ENCODE measurements around the gene SMIM5. TPM values are rescaled to one million over a fixed set of nuclear protein-coding genes. Genes with fewer than 3 reads are reported as not detected.

The SMIM5 gene
- total and polyA plus RNA-seq, 2 of the 13 experiments (the other 11 are each of a cell fraction or from before 2014, with no cell fraction given) = not detected

- Histone ChIP-seq H3K27ac (ENCODE audit: extremely low read length, insufficient read depth, low read length) (no peak overlapping the region), H3K9ac (ENCODE audit: insufficient read depth, low read depth, low read length) (no peak overlapping the region), H3K4me2 (ENCODE audit: low read depth, low read length) (no peak overlapping the region), H3K79me2 (ENCODE audit: insufficient read depth, low read length) (no peaks in the 10 kb centered on the region), H3K36me3 (replicated peaks in 1 of 2; ENCODE audit: control insufficient read depth in 1 of 2, insufficient read depth in 2 of 2, low read length in 2 of 2) (no peaks in the 10 kb centered on the region), H3K4me3 (replicated peaks in 1 of 3; ENCODE audit: insufficient read depth in 1 of 3, low read depth in 2 of 3, low read length in 3 of 3) (no peak overlapping the region), H3K4me1 (ENCODE audit: insufficient read depth, low read length) (peaks cover 14% of the 10 kb centered on the region; the same call in 1 of the 2 replicates), H3K27me3 (ENCODE audit: control insufficient read depth in 1 of 2, insufficient read depth in 2 of 2, low read length in 2 of 2) (peaks cover 2 to 11% of the 10 kb centered on the region in 2 experiments; a peak in 2 of 5 replicates), H4K20me1 (ENCODE audit: insufficient read depth, low read length) (no peaks in the 10 kb centered on the region), H3K9me3 (ENCODE audit: low read length) (no peaks in the 10 kb centered on the region), H2AFZ (ENCODE audit: low read length) (no peak overlapping the region)
- DNase-seq (ENCODE audit: low spot score) (no peak), ATAC-seq (no peak; the same call in 1 of the 3 replicates), FAIRE-seq (no peak)
- POLR2A ChIA-PET = interaction anchor here (0.8 to 3.0 kb wide), 3 partner anchors 8 to 177 kb away, joined by 3 to 40 read pairs (median 3); no protein-coding TSS in a partner anchor
- intact Hi-C loops (cut with micrococcal nuclease; ENCODE audit: unreplicated experiment) = no loop called here
- WGBS (ENCODE audit: low lambda C conversion rate) = 21% methylated on average over 9 of the region's 9 CpGs
- CTCF ChIA-PET (ENCODE audit: low intra/inter-chr PET ratio, low total read pairs) = interaction anchor here (1.1 kb wide), 1 partner anchor 14 kb away, joined by 4 read pairs; no protein-coding TSS in a partner anchor
- TF ChIP-seq ZBTB8A (CRISPR knock-in tag; IDR thresholded peaks at IDR 0.05; ENCODE audit: borderline replicate concordance, low read depth) = no peak
- no peak for TF ChIP-seq ZNF136 (CRISPR knock-in tag; IDR thresholded peaks at IDR 0.05; ENCODE audit: low read depth)
- in situ Hi-C loops (cut with HindIII; ENCODE audit: extremely low pct_ligation_motif_present, low pct_unique_long_range_greater_than_20kb) = no loop called here
- no TSS peak for BruUV-seq (replicated peaks)
These were observed 30.1 kb upstream of the SMIM5 start for GRCh38 chr17:75603123-75603522.

DNA sequence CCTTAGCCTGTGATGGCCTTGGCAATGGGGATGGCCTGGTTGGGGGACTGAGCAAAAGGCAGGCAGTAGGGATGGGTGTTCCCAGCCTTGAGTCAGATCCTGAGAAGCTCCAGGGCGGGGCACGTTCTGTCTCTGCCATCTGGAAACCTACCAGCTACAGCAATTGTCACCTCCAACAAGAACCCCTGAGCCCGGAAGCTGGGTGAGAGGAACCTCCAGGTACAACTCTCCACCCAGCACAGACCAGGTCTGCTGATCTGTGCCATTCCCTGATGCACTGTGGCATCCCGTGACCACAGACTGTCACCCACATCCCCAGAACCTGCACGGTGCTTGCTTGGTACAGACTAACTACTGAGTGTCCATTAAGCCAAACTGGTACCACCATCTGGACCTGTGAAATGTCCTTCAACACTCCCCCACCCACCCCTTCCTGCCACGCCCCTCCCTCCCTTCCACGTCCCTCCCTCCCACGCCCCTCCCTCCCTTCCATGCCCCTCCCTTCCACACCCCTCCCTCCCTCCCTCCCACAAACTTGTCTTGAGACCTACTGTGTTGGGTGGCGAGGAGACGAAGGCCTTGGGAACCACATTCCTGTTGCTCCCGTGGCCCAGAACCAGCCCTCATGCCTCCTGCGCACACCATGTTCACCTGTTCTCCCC is 29.1 kb upstream of the SMIM5 start:
- Histone ChIP-seq H4K20me1 (ENCODE audit: insufficient read depth, low read length) (no peaks in the 10 kb centered on the region), H3K4me1 (ENCODE audit: insufficient read depth, low read length) (peaks cover 16% of the 10 kb centered on the region), H3K9me3 (ENCODE audit: low read length) (no peaks in the 10 kb centered on the region), H3K4me2 (ENCODE audit: low read depth, low read length) (no peak overlapping the region), H3K4me3 (replicated peaks in 1 of 3; ENCODE audit: insufficient read depth in 1 of 3, low read depth in 2 of 3, low read length in 3 of 3) (no peak overlapping the region), H3K27ac (ENCODE audit: extremely low read length, insufficient read depth, low read length) (no peak overlapping the region), H3K9ac (ENCODE audit: insufficient read depth, low read depth, low read length) (no peak overlapping the region), H3K36me3 (replicated peaks in 1 of 2; ENCODE audit: control insufficient read depth in 1 of 2, insufficient read depth in 2 of 2, low read length in 2 of 2) (no peaks in the 10 kb centered on the region), H2AFZ (ENCODE audit: low read length) (no peak overlapping the region), H3K79me2 (ENCODE audit: insufficient read depth, low read length) (no peaks in the 10 kb centered on the region), H3K27me3 (ENCODE audit: control insufficient read depth in 1 of 2, insufficient read depth in 2 of 2, low read length in 2 of 2) (peaks cover 2 to 11% of the 10 kb centered on the region in 2 experiments; a peak in 2 of 5 replicates)
- in situ Hi-C loops (cut with HindIII; ENCODE audit: extremely low pct_ligation_motif_present, low pct_unique_long_range_greater_than_20kb) = no loop called here
- intact Hi-C loops (cut with micrococcal nuclease; ENCODE audit: unreplicated experiment) = no loop called here
- no peak for FAIRE-seq
- ChIA-PET POLR2A (interaction anchor here (0.8 to 1.3 kb wide), 4 partner anchors 12 to 176 kb away, joined by 3 to 4 read pairs (median 4); partner anchors contain the start of gene TSEN54), CTCF (ENCODE audit: low intra/inter-chr PET ratio, low total read pairs) (no interaction called here)
- no peak; the same call in 2 of the 3 replicates for ATAC-seq
- DNase-seq (ENCODE audit: low spot score) = no peak
- no TSS peak for BruUV-seq (replicated peaks)
- WGBS (ENCODE audit: low lambda C conversion rate) = 27% methylated on average over 9 of the region's 12 CpGs
- no peak for TF ChIP-seq HNRNPUL1 (IDR thresholded peaks at IDR 0.05; ENCODE audit: low read depth, low read length)
- TF ChIP-seq SRSF9 (IDR thresholded peaks at IDR 0.05; ENCODE audit: borderline replicate concordance, insufficient read depth, low read depth, low read length, poor library complexity, severe bottlenecking) = no peak

Measured in HepG2 (cell line).